Measurements from ENCODE around the gene ARSB.
A peak's percentile ranks its signal among the peaks of the same experiment; 100 is the strongest.
"Not testable (repeated sequence)": the region's sequence is repeated elsewhere in the genome, so short reads cannot be mapped to it uniquely, and the experiment has no call there.

The ARSB gene

DNA sequence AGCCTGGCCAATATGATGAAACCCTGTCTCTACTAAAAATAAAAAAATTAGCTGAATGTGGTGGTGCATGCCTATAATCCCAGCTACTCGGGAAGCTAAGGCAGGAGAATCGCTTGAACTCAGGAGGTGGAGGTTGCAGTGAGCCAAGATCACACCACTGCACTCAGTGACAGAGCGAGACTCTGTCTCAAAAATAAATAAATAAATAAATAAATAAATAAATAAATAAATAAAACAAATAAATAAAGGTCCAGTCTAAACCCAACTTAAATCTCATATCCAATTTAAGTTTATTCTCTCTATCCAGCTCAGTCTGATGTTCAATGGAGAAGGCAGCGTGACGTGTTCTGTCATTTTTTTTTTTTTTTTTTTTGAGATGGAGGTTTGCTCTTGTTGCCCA, 222.4 kb downstream of the ARSB start:
- H3K27ac Mint-ChIP-seq; ATAC-seq (replicated peaks); H3K27me3 Mint-ChIP-seq; H3K4me3 Mint-ChIP-seq; DNase-seq: not testable (repeated sequence)
- Mint-ChIP-seq H3K9me3 (peaks cover 13 to 14% of the 10 kb centered on the region in 2 donors), H3K4me1 (peaks cover 46 to 79% of the 10 kb centered on the region in 2 donors), H3K36me3 (peaks cover 24 to 25% of the 10 kb centered on the region in 2 donors)

DNA sequence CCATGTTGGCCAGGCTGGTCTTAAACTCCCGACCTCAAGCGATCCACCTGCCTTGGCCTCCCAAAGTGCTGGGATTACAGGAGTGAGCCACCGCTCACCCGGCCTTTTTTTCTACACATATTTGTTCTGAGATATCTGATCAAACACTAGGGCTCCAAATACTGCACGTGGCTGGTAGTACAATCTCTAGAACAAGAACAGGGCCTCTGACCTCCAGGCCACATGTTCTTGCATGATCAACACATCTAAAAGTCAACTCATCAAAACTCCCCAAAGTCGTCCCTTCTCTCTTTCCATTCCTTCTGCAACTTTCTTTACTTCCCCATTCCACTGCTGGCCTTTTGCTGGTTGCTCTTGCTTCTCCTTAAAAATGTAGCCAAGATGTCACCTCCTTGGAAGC, 223.3 kb downstream of the ARSB start:
- no peak for ATAC-seq (replicated peaks)
- Mint-ChIP-seq H3K27ac (peak overlapping the region; percentile 25), H3K27me3 (no peaks in the 10 kb centered on the region)

DNA sequence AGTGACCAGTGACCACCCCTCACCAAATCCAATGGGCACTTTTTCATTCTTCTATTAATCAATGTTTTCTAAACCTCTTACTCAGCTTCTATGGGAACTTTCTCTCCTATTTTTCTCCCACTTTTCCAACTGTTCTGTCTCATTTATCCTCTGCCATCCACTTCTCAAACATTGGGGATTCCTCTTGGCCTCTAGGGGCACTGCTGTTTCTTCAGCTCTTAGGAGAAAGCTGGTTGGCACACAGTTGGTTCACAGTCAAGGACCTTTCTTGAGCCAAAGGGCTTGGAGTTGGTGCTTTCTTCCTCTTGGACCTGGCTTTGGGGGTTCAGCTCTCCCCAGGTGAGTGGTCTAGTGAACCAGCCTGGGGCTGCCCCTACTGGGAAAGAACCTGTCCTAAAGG, 224.3 kb downstream of the ARSB start:
- Mint-ChIP-seq H3K27me3 (no peaks in the 10 kb centered on the region), H3K27ac (peak overlapping the region; percentile 59), H3K4me3 (peak overlapping the region in 1 of 2 donors; percentile 3), H3K36me3 (peaks cover 22% of the 10 kb centered on the region in 2 donors), H3K4me1 (peaks cover 53 to 85% of the 10 kb centered on the region in 2 donors), H3K9me3 (peaks cover 12 to 13% of the 10 kb centered on the region in 2 donors)
- DNase-seq (no peak), ATAC-seq (replicated peaks) (no peak)

More for the DNA sequence above, 223.3 kb downstream of the ARSB start:
- no peak for DNase-seq
- peaks cover 24 to 25% of the 10 kb centered on the region in 2 donors for H3K36me3 Mint-ChIP-seq
- peaks cover 13 to 14% of the 10 kb centered on the region in 2 donors for H3K9me3 Mint-ChIP-seq
- peaks cover 55 to 84% of the 10 kb centered on the region in 2 donors for H3K4me1 Mint-ChIP-seq
- peak overlapping the region; percentile 30 to 46 for H3K4me3 Mint-ChIP-seq

- H3K4me1 Mint-ChIP-seq, result peaks cover 53 to 82% of the 10 kb centered on the region in 2 donors
- DNase-seq (no peak), ATAC-seq (replicated peaks) (peak; percentile 65 to 67)
Measured at GRCh38 chr5:78760366-78760765, 224.7 kb downstream of the ARSB start.

DNA sequence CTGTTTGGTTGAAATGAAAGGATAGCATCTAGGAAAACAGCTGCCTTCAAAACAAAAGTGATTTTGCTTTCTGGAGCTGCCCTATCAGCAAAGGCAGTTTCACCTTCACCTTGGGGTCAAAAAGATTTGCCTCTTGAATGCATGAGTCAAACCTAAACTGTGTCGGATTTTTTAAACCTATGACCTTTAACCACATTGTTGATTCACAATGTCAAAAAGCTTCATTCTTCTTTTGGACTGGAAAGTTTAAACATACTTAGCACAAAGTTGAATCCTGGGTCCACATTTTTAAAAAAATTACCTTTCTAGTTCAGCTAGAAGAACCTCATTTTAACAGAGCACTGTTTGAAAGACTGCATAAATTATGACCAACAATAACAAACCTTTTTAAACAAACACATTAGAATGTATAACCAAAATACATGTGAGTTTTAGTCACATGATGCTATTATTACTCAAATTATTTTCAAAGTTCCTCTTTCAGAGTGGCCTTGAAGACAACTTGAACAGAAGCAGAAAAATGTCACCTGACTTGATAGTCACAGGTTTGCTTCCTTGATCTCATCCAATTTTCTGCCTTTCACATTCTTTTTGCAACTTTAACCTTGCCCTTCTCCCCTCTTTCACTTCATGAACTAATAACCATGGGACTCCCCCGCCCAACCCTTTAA, 226.8 kb downstream of the ARSB start:
- Mint-ChIP-seq H3K4me3 (peak overlapping the region; percentile 72 to 75), H3K36me3 (peaks cover 14 to 20% of the 10 kb centered on the region in 2 donors), H3K27ac (peak overlapping the region; percentile 97), H3K9me3 (peaks cover 12 to 13% of the 10 kb centered on the region in 2 donors), H3K4me1 (peaks cover 45 to 71% of the 10 kb centered on the region in 2 donors), H3K27me3 (no peaks in the 10 kb centered on the region)
- DNase-seq (peak; percentile 41), ATAC-seq (replicated peaks) (peak; percentile 74 to 77)

More at GRCh38 chr5:78760366-78760765, 224.7 kb downstream of the ARSB start:
- peak overlapping the region; percentile 1 to 3 for H3K4me3 Mint-ChIP-seq
- peak overlapping the region; percentile 59 for H3K27ac Mint-ChIP-seq
- peaks cover 12 to 13% of the 10 kb centered on the region in 2 donors for H3K9me3 Mint-ChIP-seq
- H3K27me3 Mint-ChIP-seq, result no peaks in the 10 kb centered on the region
- peaks cover 21 to 22% of the 10 kb centered on the region in 2 donors for H3K36me3 Mint-ChIP-seq

- peak overlapping the region; percentile 72 to 75 for H3K4me3 Mint-ChIP-seq
- peaks cover 11 to 12% of the 10 kb centered on the region in 2 donors for H3K9me3 Mint-ChIP-seq
- H3K27me3 Mint-ChIP-seq, result no peaks in the 10 kb centered on the region
- ATAC-seq (replicated peaks), result peak; percentile 45 to 46
- peak overlapping the region; percentile 97 for H3K27ac Mint-ChIP-seq
- H3K4me1 Mint-ChIP-seq, result peaks cover 48 to 74% of the 10 kb centered on the region in 2 donors
- peak; percentile 47 for DNase-seq
- peaks cover 13 to 18% of the 10 kb centered on the region in 2 donors for H3K36me3 Mint-ChIP-seq
Measured at GRCh38 chr5:78757269-78758053, 227.6 kb downstream of the ARSB start.

DNA sequence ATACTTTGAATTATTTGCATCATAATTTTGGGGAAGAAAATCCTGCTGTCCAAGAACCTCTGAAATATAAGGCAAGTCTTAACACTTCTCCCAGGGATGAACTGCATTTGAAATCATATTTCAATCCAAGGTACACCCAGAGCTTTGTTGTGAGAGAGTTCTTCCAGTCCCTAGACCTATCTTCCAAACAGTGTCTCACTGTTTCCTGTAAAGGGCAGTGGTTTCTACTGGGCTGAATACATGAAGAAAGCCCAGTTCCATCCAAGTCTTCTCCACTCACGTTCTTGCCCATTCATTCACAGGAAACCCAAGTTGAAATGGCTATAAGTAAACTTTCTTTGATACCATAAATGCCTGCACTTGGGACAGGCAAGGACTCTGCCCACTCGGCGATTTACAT, 228.3 kb downstream of the ARSB start:
- Mint-ChIP-seq H3K9me3 (peaks cover 6 to 8% of the 10 kb centered on the region in 2 donors), H3K4me1 (peaks cover 43 to 67% of the 10 kb centered on the region in 2 donors), H3K27ac (peak overlapping the region; percentile 97), H3K27me3 (no peaks in the 10 kb centered on the region), H3K36me3 (peaks cover 7 to 12% of the 10 kb centered on the region in 2 donors), H3K4me3 (peak overlapping the region; percentile 72 to 75)
- ATAC-seq (replicated peaks), result no peak
- DNase-seq, result no peak

- H3K36me3 Mint-ChIP-seq, result peaks cover 5 to 9% of the 10 kb centered on the region in 2 donors
- H3K4me1 Mint-ChIP-seq, result peaks cover 39 to 64% of the 10 kb centered on the region in 2 donors
- no peaks in the 10 kb centered on the region for H3K27me3 Mint-ChIP-seq
- DNase-seq (no peak), ATAC-seq (replicated peaks) (no peak)
- H3K27ac Mint-ChIP-seq, result no peak overlapping the region
- H3K9me3 Mint-ChIP-seq, result peaks cover 5 to 6% of the 10 kb centered on the region in 2 donors
- no peak overlapping the region for H3K4me3 Mint-ChIP-seq
Measured at GRCh38 chr5:78755822-78756429, 229.2 kb downstream of the ARSB start.

DNA sequence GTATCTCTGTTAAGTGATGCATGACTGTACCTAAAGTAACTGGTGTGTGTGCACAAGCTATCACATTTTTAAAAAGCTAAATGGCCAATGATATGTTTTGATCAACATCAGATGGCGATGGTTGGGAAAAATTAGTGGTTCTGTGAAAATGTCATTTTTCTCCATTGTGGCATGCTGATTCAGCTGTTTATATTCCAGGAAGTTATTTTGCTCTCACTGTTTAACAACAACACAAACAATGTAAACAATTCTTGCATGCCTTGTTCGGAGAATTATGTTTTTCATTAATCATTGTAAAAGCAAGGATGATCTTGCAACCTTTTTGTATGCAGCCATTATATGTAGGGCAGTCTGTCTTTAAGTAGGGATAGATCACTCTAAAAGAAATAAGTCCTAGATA, 230.5 kb downstream of the ARSB start:
- no peak for DNase-seq
- H3K4me1 Mint-ChIP-seq, result peaks cover 29 to 51% of the 10 kb centered on the region in 2 donors
- H3K4me3 Mint-ChIP-seq, result no peak overlapping the region
- no peak overlapping the region for H3K27ac Mint-ChIP-seq
- peaks cover 0 to 5% of the 10 kb centered on the region in 2 donors for H3K36me3 Mint-ChIP-seq
- ATAC-seq (replicated peaks), result no peak
- H3K27me3 Mint-ChIP-seq, result no peaks in the 10 kb centered on the region
- no peaks in the 10 kb centered on the region for H3K9me3 Mint-ChIP-seq

DNA sequence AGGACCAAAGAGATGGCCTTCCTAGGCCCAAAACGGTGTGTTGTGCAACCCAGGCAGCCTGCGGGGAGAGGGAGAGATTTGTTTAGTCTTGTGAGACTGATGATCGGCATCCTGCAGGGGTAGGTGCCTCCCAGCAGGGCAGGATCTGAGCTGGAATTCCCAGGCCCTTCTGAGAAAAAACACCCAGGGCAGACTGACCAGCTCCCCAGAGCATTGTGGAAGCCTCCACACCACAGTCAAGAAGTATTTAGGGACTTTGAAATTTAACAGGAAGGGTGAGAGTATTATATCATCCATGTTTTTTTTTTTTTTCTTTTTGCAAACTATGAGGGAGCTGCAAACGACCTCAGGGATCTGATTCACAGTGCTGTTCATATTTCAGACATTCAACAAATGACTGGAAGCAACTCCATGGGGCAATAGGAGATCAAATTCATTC, 232.0 kb downstream of the ARSB start:
- Mint-ChIP-seq H3K4me1 (peaks cover 25 to 38% of the 10 kb centered on the region in 2 donors), H3K4me3 (no peak overlapping the region), H3K27ac (no peak overlapping the region), H3K9me3 (no peaks in the 10 kb centered on the region), H3K36me3 (peaks cover 0 to 2% of the 10 kb centered on the region in 2 donors), H3K27me3 (no peaks in the 10 kb centered on the region)
- no peak for DNase-seq
- ATAC-seq (replicated peaks), result no peak

- Mint-ChIP-seq H3K27ac (no peak overlapping the region), H3K4me3 (no peak overlapping the region), H3K27me3 (no peaks in the 10 kb centered on the region), H3K4me1 (peaks cover 14 to 26% of the 10 kb centered on the region in 2 donors), H3K36me3 (peaks cover 0 to 2% of the 10 kb centered on the region in 2 donors), H3K9me3 (no peaks in the 10 kb centered on the region)
- DNase-seq (no peak), ATAC-seq (replicated peaks) (no peak)
Measured at GRCh38 chr5:78751872-78752271, 233.2 kb downstream of the ARSB start.

DNA sequence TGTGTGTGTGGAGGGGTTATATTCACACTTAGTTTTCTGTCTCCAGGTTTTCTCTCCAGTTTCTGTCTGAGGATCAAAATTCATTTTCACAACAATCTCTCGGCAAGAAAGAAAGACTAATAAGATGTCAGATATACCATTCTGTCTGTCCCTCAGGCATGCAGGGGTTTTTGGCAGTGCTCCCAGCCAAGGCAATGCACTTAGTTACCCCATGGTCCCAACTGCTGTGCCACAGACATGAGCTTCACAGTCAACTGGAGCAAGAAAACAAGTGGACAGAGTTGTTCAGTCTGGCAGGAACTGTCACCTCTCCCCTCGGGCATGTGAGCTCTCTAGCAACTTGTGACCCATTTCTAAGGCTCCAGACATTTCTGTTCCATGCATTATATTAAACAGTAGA, 234.8 kb downstream of the ARSB start:
- ATAC-seq (replicated peaks) (no peak), DNase-seq (no peak)
- Mint-ChIP-seq H3K4me3 (no peak overlapping the region), H3K27ac (no peak overlapping the region), H3K36me3 (peaks cover 0 to 2% of the 10 kb centered on the region in 2 donors), H3K9me3 (no peaks in the 10 kb centered on the region), H3K27me3 (no peaks in the 10 kb centered on the region), H3K4me1 (peaks cover 11 to 19% of the 10 kb centered on the region in 2 donors)

GRCh38 chr5:78747705-78748359, 237.3 kb downstream of the ARSB start:
- Mint-ChIP-seq H3K27me3 (no peaks in the 10 kb centered on the region), H3K36me3 (peaks cover 0 to 2% of the 10 kb centered on the region in 2 donors), H3K4me1 (peaks cover 2 to 9% of the 10 kb centered on the region in 2 donors), H3K9me3 (no peaks in the 10 kb centered on the region), H3K27ac (no peak overlapping the region), H3K4me3 (no peak overlapping the region)
- DNase-seq (no peak), ATAC-seq (replicated peaks) (no peak)

GRCh38 chr5:78747055-78747454, 238.1 kb downstream of the ARSB start:
- Mint-ChIP-seq H3K4me1 (peaks cover 1 to 6% of the 10 kb centered on the region in 2 donors), H3K9me3 (no peaks in the 10 kb centered on the region), H3K27ac (no peak overlapping the region), H3K36me3 (peaks cover 0 to 2% of the 10 kb centered on the region in 2 donors), H3K4me3 (no peak overlapping the region), H3K27me3 (no peaks in the 10 kb centered on the region)
- ATAC-seq (replicated peaks) (no peak), DNase-seq (no peak)
